ENCODE data around the gene SYNE4. TPM values are rescaled to one million over a fixed set of nuclear protein-coding genes. Genes with fewer than 3 reads are reported as not detected.

SYNE4 gene
- polyA plus RNA-seq, 1 donor from 2014 or later: 0.19 TPM

DNA sequence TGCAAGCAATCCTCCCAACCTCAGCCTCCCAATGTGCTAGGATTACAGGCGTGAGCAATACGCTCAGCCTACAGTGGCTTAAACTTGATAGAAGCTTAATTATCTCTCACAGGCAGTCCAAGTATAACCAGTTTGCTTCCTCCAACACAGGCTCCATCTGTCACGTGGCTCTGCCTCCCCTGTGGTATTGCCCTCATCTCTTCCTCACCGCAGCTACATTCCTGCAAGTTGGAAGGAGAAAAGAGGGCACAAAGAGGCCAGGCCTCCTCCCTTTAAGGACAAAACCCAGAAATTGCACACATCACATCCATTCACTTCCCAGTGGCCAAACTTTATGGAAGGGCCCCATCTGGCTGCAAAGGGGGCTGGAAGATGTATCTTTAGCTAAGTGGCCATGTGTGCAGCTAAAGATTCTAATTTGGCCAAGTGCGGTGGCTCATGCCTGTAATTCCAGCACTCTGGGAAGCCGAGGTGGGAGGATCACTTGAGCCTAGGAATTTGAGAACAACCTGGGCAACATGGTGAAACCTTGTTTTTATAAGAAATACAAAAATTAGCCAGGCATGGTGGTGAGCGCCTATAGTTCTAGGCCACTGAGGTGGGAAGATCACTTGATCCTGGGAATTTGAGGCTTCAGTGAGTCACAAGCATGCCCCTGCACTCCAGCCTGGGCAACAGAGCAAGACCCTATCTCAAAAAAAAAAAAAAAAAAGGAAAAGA, 16.7 kb downstream of the SYNE4 start:
- Histone ChIP-seq H3K27ac (ENCODE audit: low read length) (no peak overlapping the region), H3F3A (ENCODE audit: insufficient read depth, low read length, poor library complexity, severe bottlenecking) (no peaks in the 10 kb centered on the region), H3K9ac (ENCODE audit: low read length) (no peak overlapping the region), H3K9me3 (ENCODE audit: low read length) (no peaks in the 10 kb centered on the region), H3K9me2 (ENCODE audit: insufficient read depth, low read length) (no peaks in the 10 kb centered on the region), H3K4me3 (ENCODE audit: low read length) (no peak overlapping the region), H4K20me1 (ENCODE audit: insufficient read depth) (no peaks in the 10 kb centered on the region), H3K36me3 (ENCODE audit: insufficient read depth, low read length) (no peaks in the 10 kb centered on the region), H2AFZ (ENCODE audit: low read depth, low read length) (no peak overlapping the region), H3K27me3 (ENCODE audit: insufficient read depth, low read depth, low read length) (peaks cover 2% of the 10 kb centered on the region), H3K4me2 (ENCODE audit: low read length) (no peak overlapping the region), H3K79me2 (replicated peaks; ENCODE audit: insufficient read depth, low read length) (peaks cover 13% of the 10 kb centered on the region)
- TF ChIP-seq EP300 (conservative IDR thresholded peaks at IDR 0.05; ENCODE audit: poor library complexity, severe bottlenecking) (no peak), CTCF (IDR thresholded peaks at IDR 0.05; ENCODE audit: poor library complexity, severe bottlenecking) (no peak), POLR2AphosphoS5 (IDR thresholded peaks at IDR 0.05) (no peak)
- TF ChIP-seq, protein P1, sequence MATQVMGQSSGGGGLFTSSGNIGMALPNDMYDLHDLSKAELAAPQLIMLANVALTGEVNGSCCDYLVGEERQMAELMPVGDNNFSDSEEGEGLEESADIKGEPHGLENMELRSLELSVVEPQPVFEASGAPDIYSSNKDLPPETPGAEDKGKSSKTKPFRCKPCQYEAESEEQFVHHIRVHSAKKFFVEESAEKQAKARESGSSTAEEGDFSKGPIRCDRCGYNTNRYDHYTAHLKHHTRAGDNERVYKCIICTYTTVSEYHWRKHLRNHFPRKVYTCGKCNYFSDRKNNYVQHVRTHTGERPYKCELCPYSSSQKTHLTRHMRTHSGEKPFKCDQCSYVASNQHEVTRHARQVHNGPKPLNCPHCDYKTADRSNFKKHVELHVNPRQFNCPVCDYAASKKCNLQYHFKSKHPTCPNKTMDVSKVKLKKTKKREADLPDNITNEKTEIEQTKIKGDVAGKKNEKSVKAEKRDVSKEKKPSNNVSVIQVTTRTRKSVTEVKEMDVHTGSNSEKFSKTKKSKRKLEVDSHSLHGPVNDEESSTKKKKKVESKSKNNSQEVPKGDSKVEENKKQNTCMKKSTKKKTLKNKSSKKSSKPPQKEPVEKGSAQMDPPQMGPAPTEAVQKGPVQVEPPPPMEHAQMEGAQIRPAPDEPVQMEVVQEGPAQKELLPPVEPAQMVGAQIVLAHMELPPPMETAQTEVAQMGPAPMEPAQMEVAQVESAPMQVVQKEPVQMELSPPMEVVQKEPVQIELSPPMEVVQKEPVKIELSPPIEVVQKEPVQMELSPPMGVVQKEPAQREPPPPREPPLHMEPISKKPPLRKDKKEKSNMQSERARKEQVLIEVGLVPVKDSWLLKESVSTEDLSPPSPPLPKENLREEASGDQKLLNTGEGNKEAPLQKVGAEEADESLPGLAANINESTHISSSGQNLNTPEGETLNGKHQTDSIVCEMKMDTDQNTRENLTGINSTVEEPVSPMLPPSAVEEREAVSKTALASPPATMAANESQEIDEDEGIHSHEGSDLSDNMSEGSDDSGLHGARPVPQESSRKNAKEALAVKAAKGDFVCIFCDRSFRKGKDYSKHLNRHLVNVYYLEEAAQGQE (IDR thresholded peaks at IDR 0.05; ENCODE audit: borderline replicate concordance): no peak

DNA sequence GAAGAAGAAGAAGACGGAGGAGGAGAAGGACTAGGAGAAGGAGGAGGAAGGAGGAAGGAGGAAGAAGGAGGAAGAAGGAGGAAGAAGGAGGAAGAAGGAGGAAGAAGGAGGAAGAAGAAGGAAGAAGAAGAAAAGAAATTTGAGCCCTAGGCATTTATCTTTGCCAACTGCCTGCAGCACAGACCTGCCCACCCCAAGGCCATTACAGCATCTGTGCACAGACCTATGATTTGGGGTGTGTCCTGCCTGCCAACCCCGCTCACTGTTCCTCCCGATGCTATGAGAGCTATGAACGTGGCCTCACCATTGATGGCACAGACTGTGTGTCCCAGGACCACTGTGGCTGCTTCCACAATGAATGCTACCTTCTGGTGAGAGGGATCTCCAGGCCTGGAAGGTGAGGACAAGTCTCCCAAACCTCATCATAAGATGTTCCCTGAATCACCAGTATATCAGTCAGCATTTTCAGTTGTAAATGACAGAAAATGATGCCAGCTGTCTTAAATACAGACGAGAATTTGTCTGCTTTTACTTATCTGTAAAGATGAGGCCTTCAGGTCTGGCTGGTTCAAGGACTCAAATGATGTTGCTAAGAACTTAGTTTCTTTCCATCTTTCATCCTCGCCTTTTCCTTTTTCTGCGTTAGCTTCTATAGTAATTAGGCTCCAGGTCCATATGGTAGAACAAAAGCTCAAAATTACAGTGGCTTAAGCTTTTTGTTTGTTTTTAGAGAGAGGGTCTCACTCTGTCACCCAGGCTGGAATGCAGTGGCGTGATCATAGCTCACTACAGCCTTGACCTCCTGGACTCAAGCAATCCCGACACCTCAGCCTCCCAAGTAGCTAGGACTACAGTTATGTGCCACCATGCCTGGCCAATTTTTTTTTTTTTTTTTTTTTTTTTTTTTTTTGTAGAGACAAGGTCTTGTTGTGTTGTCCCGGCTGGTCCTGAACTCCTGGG, 17.6 kb downstream of the SYNE4 start:
- Histone ChIP-seq H4K20me1 (ENCODE audit: insufficient read depth) (no peaks in the 10 kb centered on the region), H3K4me3 (ENCODE audit: low read length) (no peak overlapping the region), H3K9me3 (ENCODE audit: low read length) (no peaks in the 10 kb centered on the region), H3K79me2 (replicated peaks; ENCODE audit: insufficient read depth, low read length) (peaks cover 6% of the 10 kb centered on the region), H3F3A (ENCODE audit: insufficient read depth, low read length, poor library complexity, severe bottlenecking) (no peaks in the 10 kb centered on the region), H3K9ac (ENCODE audit: low read length) (no peak overlapping the region), H3K27me3 (ENCODE audit: insufficient read depth, low read depth, low read length) (peaks cover 9% of the 10 kb centered on the region), H3K36me3 (ENCODE audit: insufficient read depth, low read length) (no peaks in the 10 kb centered on the region), H2AFZ (ENCODE audit: low read depth, low read length) (no peak overlapping the region), H3K4me2 (ENCODE audit: low read length) (no peak overlapping the region), H3K9me2 (ENCODE audit: insufficient read depth, low read length) (no peaks in the 10 kb centered on the region), H3K27ac (ENCODE audit: low read length) (no peak overlapping the region)
- no peak for TF ChIP-seq MXI1 (conservative IDR thresholded peaks at IDR 0.05; ENCODE audit: poor library complexity, severe bottlenecking)
- TF ChIP-seq CTCF (IDR thresholded peaks at IDR 0.05; ENCODE audit: poor library complexity, severe bottlenecking): no peak
- TF ChIP-seq RAD21 (conservative IDR thresholded peaks at IDR 0.05): no peak
- no peak for TF ChIP-seq EP300 (conservative IDR thresholded peaks at IDR 0.05; ENCODE audit: poor library complexity, severe bottlenecking)
- no peak for TF ChIP-seq POLR2AphosphoS5 (IDR thresholded peaks at IDR 0.05)
- TF ChIP-seq, protein P1 (IDR thresholded peaks at IDR 0.05; ENCODE audit: borderline replicate concordance): no peak
- TF ChIP-seq SMC3 (conservative IDR thresholded peaks at IDR 0.05; ENCODE audit: poor library complexity): no peak
- TF ChIP-seq EZH2 (IDR thresholded peaks at IDR 0.05; ENCODE audit: borderline replicate concordance, insufficient read depth, low read length, poor library complexity, severe bottlenecking): no peak
- no peak for TF ChIP-seq TAF1 (IDR thresholded peaks at IDR 0.05; ENCODE audit: low read depth)

Measured in neural cell (in vitro differentiated cells).